ENCODE results near the gene LGALS9B. TPM values are rescaled to one million over a fixed set of nuclear protein-coding genes. Genes with fewer than 3 reads are reported as not detected.
"Not testable (repeated sequence)": the region's sequence is repeated elsewhere in the genome, so short reads cannot be mapped to it uniquely, and the experiment has no call there.

Gene LGALS9B
- total and polyA plus RNA-seq, 2 donors (not counting 1 experiment from before 2014, with no cell fraction given): not detected

DNA sequence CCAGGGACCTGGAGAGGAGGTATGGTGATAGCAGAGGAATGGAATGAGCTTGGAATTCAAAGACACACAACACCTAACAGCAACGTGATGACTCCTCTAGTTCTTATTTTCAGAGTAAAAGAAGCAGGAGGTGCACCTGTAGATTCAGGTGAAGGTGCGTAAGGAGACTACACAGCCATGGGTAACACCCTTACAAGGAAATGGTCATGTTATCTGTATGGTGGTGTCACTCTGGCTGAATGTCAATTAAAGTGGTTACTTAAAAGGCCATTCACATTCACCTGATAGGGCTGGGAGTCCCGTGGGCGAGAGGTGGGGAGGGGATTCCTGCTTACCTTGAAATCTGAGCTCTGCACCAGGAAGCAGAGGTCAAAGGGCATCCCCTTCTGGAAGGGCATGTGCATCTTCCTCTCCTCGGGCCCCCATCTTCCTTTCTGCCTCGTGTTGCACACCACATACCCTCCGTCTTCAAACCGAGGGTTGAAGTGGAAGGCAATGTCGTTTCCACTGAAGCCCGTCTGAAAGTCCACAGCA lies 9.4 kb downstream of the LGALS9B start:
- not testable (repeated sequence) for H3K79me2 ChIP-seq (ENCODE audit: control insufficient read depth, insufficient read depth, low read length); H3K4me1 ChIP-seq (ENCODE audit: control insufficient read depth, extremely low read depth, insufficient read depth, low read length)

DNA sequence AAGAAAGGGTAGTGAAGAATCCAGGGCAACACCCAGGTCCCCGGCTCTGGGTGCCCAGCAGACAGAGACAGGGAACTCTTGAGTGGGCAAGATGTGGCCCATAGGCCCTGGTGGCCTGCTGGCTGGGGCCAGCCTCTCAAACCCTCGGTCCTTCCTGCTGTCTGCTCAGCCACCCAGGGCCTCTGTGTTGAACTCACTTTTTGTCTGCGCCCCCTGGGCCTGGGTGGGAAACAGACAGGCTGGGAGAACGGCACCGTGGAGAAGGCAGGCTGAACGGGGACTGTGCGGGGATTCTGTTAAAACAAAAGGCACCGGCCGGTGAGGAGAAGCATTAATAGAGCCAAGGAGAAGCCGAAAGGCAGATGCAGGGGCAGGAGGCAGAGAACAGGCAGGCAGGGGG lies 12.2 kb downstream of the LGALS9B start:
- not testable (repeated sequence) for H3K4me1 ChIP-seq (ENCODE audit: control insufficient read depth, extremely low read depth, insufficient read depth, low read length); H2AFZ ChIP-seq (ENCODE audit: low read length); H3K9me3 ChIP-seq (ENCODE audit: control insufficient read depth, insufficient read depth, low read depth, low read length); H3K79me2 ChIP-seq (ENCODE audit: control insufficient read depth, insufficient read depth, low read length); H3K36me3 ChIP-seq (ENCODE audit: control insufficient read depth, insufficient read depth, low read length); DNase-seq (ENCODE audit: low read depth in 2 of 2); H3K9ac ChIP-seq (ENCODE audit: insufficient read depth, low read length); H4K20me1 ChIP-seq (ENCODE audit: control insufficient read depth, extremely low read depth, insufficient read depth, low read length); H3K27me3 ChIP-seq (ENCODE audit: control insufficient read depth, insufficient read depth, low read length); H3K27ac ChIP-seq (ENCODE audit: insufficient read depth, low read length); H3K4me3 ChIP-seq (replicated peaks in 1 of 4; ENCODE audit: control extremely low read depth in 1 of 4, insufficient read depth in 1 of 4, low read depth in 3 of 4, low read length in 4 of 4); H3K4me2 ChIP-seq (ENCODE audit: extremely low read depth, insufficient read depth, low read length)

More for the DNA sequence above, 9.4 kb downstream of the LGALS9B start:
- not testable (repeated sequence) for H3K27ac ChIP-seq (ENCODE audit: insufficient read depth, low read length); H3K4me3 ChIP-seq (replicated peaks in 1 of 4; ENCODE audit: control extremely low read depth in 1 of 4, insufficient read depth in 1 of 4, low read depth in 3 of 4, low read length in 4 of 4); H3K9ac ChIP-seq (ENCODE audit: insufficient read depth, low read length); H3K36me3 ChIP-seq (ENCODE audit: control insufficient read depth, insufficient read depth, low read length); H3K27me3 ChIP-seq (ENCODE audit: control insufficient read depth, insufficient read depth, low read length); H3K9me3 ChIP-seq (ENCODE audit: control insufficient read depth, insufficient read depth, low read depth, low read length); DNase-seq (ENCODE audit: low read depth in 2 of 2); H2AFZ ChIP-seq (ENCODE audit: low read length); H3K4me2 ChIP-seq (ENCODE audit: extremely low read depth, insufficient read depth, low read length); H4K20me1 ChIP-seq (ENCODE audit: control insufficient read depth, extremely low read depth, insufficient read depth, low read length)

GRCh38 chr17:20453820-20454434 lies 13.4 kb downstream of the LGALS9B start:
- not testable (repeated sequence) for H3K79me2 ChIP-seq (ENCODE audit: control insufficient read depth, insufficient read depth, low read length); H3K27ac ChIP-seq (ENCODE audit: insufficient read depth, low read length); H3K9me3 ChIP-seq (ENCODE audit: control insufficient read depth, insufficient read depth, low read depth, low read length); H3K4me2 ChIP-seq (ENCODE audit: extremely low read depth, insufficient read depth, low read length); H3K27me3 ChIP-seq (ENCODE audit: control insufficient read depth, insufficient read depth, low read length); H3K36me3 ChIP-seq (ENCODE audit: control insufficient read depth, insufficient read depth, low read length); H2AFZ ChIP-seq (ENCODE audit: low read length); H3K9ac ChIP-seq (ENCODE audit: insufficient read depth, low read length); H3K4me1 ChIP-seq (ENCODE audit: control insufficient read depth, extremely low read depth, insufficient read depth, low read length); DNase-seq (ENCODE audit: low read depth in 2 of 2); H4K20me1 ChIP-seq (ENCODE audit: control insufficient read depth, extremely low read depth, insufficient read depth, low read length); H3K4me3 ChIP-seq (replicated peaks in 1 of 4; ENCODE audit: control extremely low read depth in 1 of 4, insufficient read depth in 1 of 4, low read depth in 3 of 4, low read length in 4 of 4)

DNA sequence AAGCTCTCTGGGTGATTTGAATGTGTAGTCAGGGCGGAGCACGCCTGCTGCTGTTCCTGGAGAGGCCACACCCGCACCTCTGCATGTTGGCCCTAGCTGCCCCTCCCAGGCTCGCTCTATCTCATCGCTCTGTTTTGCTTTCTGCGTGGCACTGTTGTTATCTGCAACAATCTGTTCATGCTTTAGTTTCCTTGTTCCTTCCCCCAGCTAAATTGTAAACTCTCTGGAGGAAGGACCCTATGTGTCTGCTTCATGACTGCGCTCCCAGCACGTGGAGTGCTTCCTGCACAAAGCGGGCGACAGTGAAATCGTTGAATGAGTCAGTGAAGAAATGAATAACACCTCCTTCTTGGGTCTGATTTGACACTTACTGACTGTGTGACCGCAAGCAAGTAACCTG lies 16.5 kb downstream of the LGALS9B start:
- H2AFZ ChIP-seq (ENCODE audit: low read length); H3K79me2 ChIP-seq (ENCODE audit: control insufficient read depth, insufficient read depth, low read length); H3K4me3 ChIP-seq (replicated peaks in 1 of 4; ENCODE audit: control extremely low read depth in 1 of 4, insufficient read depth in 1 of 4, low read depth in 3 of 4, low read length in 4 of 4); H3K36me3 ChIP-seq (ENCODE audit: control insufficient read depth, insufficient read depth, low read length); DNase-seq (ENCODE audit: low read depth in 2 of 2); H3K4me1 ChIP-seq (ENCODE audit: control insufficient read depth, extremely low read depth, insufficient read depth, low read length); H3K9ac ChIP-seq (ENCODE audit: insufficient read depth, low read length); H3K27me3 ChIP-seq (ENCODE audit: control insufficient read depth, insufficient read depth, low read length); H4K20me1 ChIP-seq (ENCODE audit: control insufficient read depth, extremely low read depth, insufficient read depth, low read length); H3K9me3 ChIP-seq (ENCODE audit: control insufficient read depth, insufficient read depth, low read depth, low read length); H3K4me2 ChIP-seq (ENCODE audit: extremely low read depth, insufficient read depth, low read length); H3K27ac ChIP-seq (ENCODE audit: insufficient read depth, low read length): not testable (repeated sequence)

DNA sequence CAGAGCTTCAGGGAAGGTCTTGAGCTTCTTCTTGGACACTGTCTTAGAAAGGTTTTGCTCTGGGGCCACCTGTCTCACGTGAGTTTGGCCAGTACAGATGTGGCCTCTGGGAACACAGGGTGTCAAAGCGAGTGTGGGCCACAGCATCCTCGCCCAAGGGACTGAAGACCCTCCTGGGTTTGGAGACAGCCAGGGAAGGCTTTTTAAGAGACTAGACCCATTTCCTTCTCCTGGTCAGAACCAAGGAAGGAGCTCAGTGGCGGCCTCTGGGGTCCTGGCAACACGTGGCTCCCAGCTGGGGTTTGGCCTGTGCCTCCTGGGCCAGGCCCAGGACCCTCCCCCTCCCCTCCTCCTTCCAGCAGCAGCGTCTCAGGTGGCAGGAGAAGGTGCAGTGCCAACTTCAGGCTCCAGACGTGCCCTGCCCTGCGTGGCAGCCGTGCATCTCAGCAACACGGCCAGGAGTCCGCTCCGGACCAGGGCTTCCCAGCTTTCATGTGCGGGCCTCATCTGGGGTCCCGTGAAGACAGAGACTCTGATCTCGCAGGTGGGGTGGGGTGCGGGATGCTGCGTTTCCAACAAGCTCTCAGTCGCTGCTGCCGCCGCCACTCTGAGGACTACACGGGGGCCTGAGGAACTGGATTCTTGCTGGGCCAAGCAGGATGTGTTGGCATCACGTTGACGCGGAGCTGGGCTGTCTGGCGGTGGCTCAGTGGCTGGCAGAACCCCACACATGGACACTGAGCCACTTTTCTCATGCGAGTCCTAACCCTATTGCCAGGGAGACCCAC lies 19.6 kb downstream of the LGALS9B start:
- H3K4me3 ChIP-seq (replicated peaks in 1 of 4; ENCODE audit: control extremely low read depth in 1 of 4, insufficient read depth in 1 of 4, low read depth in 3 of 4, low read length in 4 of 4); H3K27me3 ChIP-seq (ENCODE audit: control insufficient read depth, insufficient read depth, low read length); H3K9me3 ChIP-seq (ENCODE audit: control insufficient read depth, insufficient read depth, low read depth, low read length); H3K9ac ChIP-seq (ENCODE audit: insufficient read depth, low read length); H3K27ac ChIP-seq (ENCODE audit: insufficient read depth, low read length); H3K4me2 ChIP-seq (ENCODE audit: extremely low read depth, insufficient read depth, low read length); H4K20me1 ChIP-seq (ENCODE audit: control insufficient read depth, extremely low read depth, insufficient read depth, low read length); H3K4me1 ChIP-seq (ENCODE audit: control insufficient read depth, extremely low read depth, insufficient read depth, low read length); H3K79me2 ChIP-seq (ENCODE audit: control insufficient read depth, insufficient read depth, low read length); DNase-seq (ENCODE audit: low read depth in 2 of 2); H3K36me3 ChIP-seq (ENCODE audit: control insufficient read depth, insufficient read depth, low read length); H2AFZ ChIP-seq (ENCODE audit: low read length): not testable (repeated sequence)

GRCh38 chr17:20446895-20447294 lies 20.4 kb downstream of the LGALS9B start:
- DNase-seq (ENCODE audit: low read depth in 2 of 2); H3K4me3 ChIP-seq (replicated peaks in 1 of 4; ENCODE audit: control extremely low read depth in 1 of 4, insufficient read depth in 1 of 4, low read depth in 3 of 4, low read length in 4 of 4); H4K20me1 ChIP-seq (ENCODE audit: control insufficient read depth, extremely low read depth, insufficient read depth, low read length); H3K4me1 ChIP-seq (ENCODE audit: control insufficient read depth, extremely low read depth, insufficient read depth, low read length); H3K36me3 ChIP-seq (ENCODE audit: control insufficient read depth, insufficient read depth, low read length); H3K9ac ChIP-seq (ENCODE audit: insufficient read depth, low read length); H3K9me3 ChIP-seq (ENCODE audit: control insufficient read depth, insufficient read depth, low read depth, low read length); H3K27me3 ChIP-seq (ENCODE audit: control insufficient read depth, insufficient read depth, low read length); H3K79me2 ChIP-seq (ENCODE audit: control insufficient read depth, insufficient read depth, low read length); H2AFZ ChIP-seq (ENCODE audit: low read length); H3K27ac ChIP-seq (ENCODE audit: insufficient read depth, low read length); H3K4me2 ChIP-seq (ENCODE audit: extremely low read depth, insufficient read depth, low read length): not testable (repeated sequence)

Data from fibroblast of lung (primary cell).